22Rv1 (cell line): ENCODE data around the gene LRRC36.
A peak's percentile ranks its signal among the peaks of the same experiment; 100 is the strongest.

Experiments used
- H3K27ac ChIP-seq: fragments of 450-650 bp; 2 replicates; pipeline ENCODE4 v1.5.1; 2017
- CTCF ChIP-seq: fragments of 450-650 bp; IDR thresholded peaks from 2 replicates; pipeline ENCODE4 v1.5.1; 2017; ENCODE audit warnings: mild to moderate bottlenecking
- ZFX ChIP-seq: fragments of 450-650 bp; IDR thresholded peaks from 2 replicates; pipeline ENCODE4 v1.6.1; 2017; ENCODE audit warnings: antibody characterized with exemption, borderline replicate concordance

LRRC36 gene

GRCh38 chr16:67423611-67424260, 97.1 kb downstream of the LRRC36 start:
- TF ChIP-seq CTCF (no peak), ZFX (no peak)
- no peak overlapping the region for H3K27ac ChIP-seq

- no peak overlapping the region for H3K27ac ChIP-seq
- TF ChIP-seq ZFX, result no peak
- no peak for TF ChIP-seq CTCF
These were observed 97.6 kb downstream of the LRRC36 start for GRCh38 chr16:67424261-67424615.

GRCh38 chr16:67425061-67425460, 98.4 kb downstream of the LRRC36 start:
- TF ChIP-seq CTCF (0 out of 2 replicates have a peak, but pooled peaks have one; percentile 5), ZFX (no peak)

GRCh38 chr16:67425580-67425979, 99.0 kb downstream of the LRRC36 start:
- H3K27ac ChIP-seq, result no peak overlapping the region
- TF ChIP-seq CTCF, result no peak
- TF ChIP-seq ZFX, result no peak

More at GRCh38 chr16:67425061-67425460, 98.4 kb downstream of the LRRC36 start:
- no peak overlapping the region for H3K27ac ChIP-seq

GRCh38 chr16:67426022-67426421, 99.4 kb downstream of the LRRC36 start:
- TF ChIP-seq ZFX, result no peak
- TF ChIP-seq CTCF, result no peak

GRCh38 chr16:67426950-67427349, 100.3 kb downstream of the LRRC36 start:
- no peak overlapping the region for H3K27ac ChIP-seq
- no peak for TF ChIP-seq ZFX
- no peak for TF ChIP-seq CTCF

More at GRCh38 chr16:67426022-67426421, 99.4 kb downstream of the LRRC36 start:
- no peak overlapping the region for H3K27ac ChIP-seq

GRCh38 chr16:67428146-67428731, 101.6 kb downstream of the LRRC36 start:
- TF ChIP-seq CTCF (peak; percentile 95), ZFX (no peak)
- peak overlapping the region; percentile 88 for H3K27ac ChIP-seq
